NOMO-1 treated with DMSO at 0.1 percent for 48 hours (cell line): ENCODE measurements around the gene ATG14.
"Not testable (repeated sequence)": the region's sequence is repeated elsewhere in the genome, so short reads cannot be mapped to it uniquely, and the experiment has no call there.

Experiments used
- DNase-seq: peaks from one replicate; lab custom pipeline; 2025; ENCODE audit not compliant: unreplicated experiment; lab: John Stamatoyannopoulos, UW

ATG14 gene

GRCh38 chr14:55433880-55434804 lies 22.5 kb upstream of the ATG14 start:
- peak; percentile 19 for DNase-seq

GRCh38 chr14:55432628-55433027 lies 21.0 kb upstream of the ATG14 start:
- DNase-seq = no peak

GRCh38 chr14:55430024-55430690 lies 18.5 kb upstream of the ATG14 start:
- DNase-seq = peak; percentile 43

GRCh38 chr14:55427439-55427838 lies 15.8 kb upstream of the ATG14 start:
- no peak for DNase-seq

- DNase-seq = no peak
These were observed 15.3 kb upstream of the ATG14 start for GRCh38 chr14:55426891-55427290.

- DNase-seq = no peak
These were observed 13.5 kb upstream of the ATG14 start for GRCh38 chr14:55425091-55425490.

- DNase-seq = no peak
These were observed 12.3 kb upstream of the ATG14 start for GRCh38 chr14:55423969-55424368.

- not testable (repeated sequence) for DNase-seq
These were observed 10.7 kb upstream of the ATG14 start for GRCh38 chr14:55422338-55422737.

- DNase-seq = no peak
These were observed 8.0 kb upstream of the ATG14 start for GRCh38 chr14:55419663-55420062.

GRCh38 chr14:55418411-55418810 lies 6.8 kb upstream of the ATG14 start:
- DNase-seq = no peak

- no peak for DNase-seq
These were observed 6.3 kb upstream of the ATG14 start for GRCh38 chr14:55417955-55418354.

- peak; percentile 19 for DNase-seq
These were observed 5.2 kb upstream of the ATG14 start for GRCh38 chr14:55416866-55417265.

- DNase-seq = no peak
These were observed 2.9 kb upstream of the ATG14 start for GRCh38 chr14:55414551-55414950.

GRCh38 chr14:55412676-55413075 lies 1.0 kb upstream of the ATG14 start:
- DNase-seq = no peak

GRCh38 chr14:55410876-55411275 lies 754 bp downstream of the ATG14 start:
- DNase-seq = no peak

GRCh38 chr14:55404173-55404854 lies 7.3 kb downstream of the ATG14 start:
- DNase-seq = no peak

GRCh38 chr14:55401751-55402150 lies 9.9 kb downstream of the ATG14 start:
- no peak for DNase-seq

- no peak for DNase-seq
These were observed 11.8 kb downstream of the ATG14 start for GRCh38 chr14:55399852-55400251.

GRCh38 chr14:55399183-55399582 lies 12.4 kb downstream of the ATG14 start:
- no peak for DNase-seq

GRCh38 chr14:55398679-55399078 lies 13.0 kb downstream of the ATG14 start:
- DNase-seq = no peak

- DNase-seq = no peak
These were observed 22.3 kb downstream of the ATG14 start for GRCh38 chr14:55389330-55389729.

- no peak for DNase-seq
These were observed 23.5 kb downstream of the ATG14 start for GRCh38 chr14:55388160-55388559.
